ENCODE data around the gene MXD3.
"Not testable (repeated sequence)": the region's sequence is repeated elsewhere in the genome, so short reads cannot be mapped to it uniquely, and the experiment has no call there.

The MXD3 gene, protein sequence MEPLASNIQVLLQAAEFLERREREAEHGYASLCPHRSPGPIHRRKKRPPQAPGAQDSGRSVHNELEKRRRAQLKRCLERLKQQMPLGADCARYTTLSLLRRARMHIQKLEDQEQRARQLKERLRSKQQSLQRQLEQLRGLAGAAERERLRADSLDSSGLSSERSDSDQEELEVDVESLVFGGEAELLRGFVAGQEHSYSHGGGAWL

DNA sequence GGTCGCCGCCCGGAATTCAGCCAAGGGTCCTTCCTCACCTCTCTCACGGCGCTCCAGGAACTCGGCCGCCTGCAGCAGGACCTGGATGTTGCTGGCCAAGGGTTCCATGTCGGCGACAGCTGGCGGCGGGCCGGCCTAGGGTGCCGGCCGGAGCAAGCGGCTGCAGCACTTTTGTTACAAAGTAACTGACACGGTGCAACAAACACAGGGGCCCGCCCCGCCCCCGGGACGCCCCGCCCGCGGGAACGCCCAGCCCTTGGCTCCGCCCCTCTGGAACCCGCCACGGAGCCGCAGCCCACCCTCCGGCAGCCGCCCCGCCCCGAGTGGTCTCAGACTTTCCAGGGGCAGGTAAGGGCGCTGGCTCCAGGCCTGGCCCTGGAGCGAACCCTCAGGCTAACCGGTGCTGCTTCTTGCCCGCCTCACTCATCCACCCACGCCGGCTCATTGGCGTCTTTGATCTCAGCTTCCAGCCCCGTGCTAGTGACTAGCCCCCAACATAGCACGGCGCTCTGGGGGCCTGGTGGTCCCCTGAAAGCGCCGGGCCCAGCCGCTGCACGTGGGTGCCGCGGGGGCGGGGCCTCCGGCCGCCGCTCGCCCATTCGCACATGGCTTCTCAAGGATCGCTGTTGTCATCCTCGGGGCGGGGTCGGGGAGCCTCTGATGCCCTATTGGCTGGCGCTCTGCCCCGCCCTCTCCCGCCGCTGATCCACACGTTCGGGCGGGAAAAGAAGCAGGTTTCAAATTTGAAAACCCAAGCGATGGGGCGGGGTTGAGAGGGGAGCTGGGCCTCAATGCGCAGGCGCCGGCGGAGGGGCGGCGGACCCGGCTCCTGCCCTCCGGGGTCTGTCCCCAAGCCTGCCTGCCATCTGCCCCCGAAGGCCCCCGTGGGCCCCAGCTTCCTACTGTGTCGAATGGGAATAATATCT is at the start of gene MXD3:
MXD3 (minus strand) TSS at position 176 of the 926 bp plus-strand sequence; CDS start at position 108, 68 bp downstream.
- DNase-seq (ENCODE audit: low read depth), result peak; percentile 86

DNA sequence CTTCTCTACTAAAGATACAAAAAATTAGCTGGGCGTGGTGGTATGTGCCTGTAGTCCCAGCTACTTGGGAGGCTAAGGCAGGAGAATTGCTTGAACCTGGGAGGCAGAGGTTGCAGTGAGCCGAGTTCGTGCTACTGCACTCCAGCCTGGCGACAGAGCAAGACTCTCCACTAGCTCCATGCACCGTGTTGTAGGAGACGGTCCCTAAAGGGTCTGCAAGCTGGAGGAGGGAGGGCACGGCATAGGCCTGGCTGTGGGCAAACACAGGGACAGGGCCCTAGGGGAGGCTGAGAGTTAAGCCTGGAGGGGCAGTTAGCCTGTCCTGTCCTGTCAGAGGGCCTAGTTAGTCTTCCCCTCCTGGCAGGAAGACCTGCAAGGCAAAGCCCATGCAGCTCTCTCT is 49.0 kb upstream of the MXD3 start:
- not testable (repeated sequence) for DNase-seq (ENCODE audit: low read depth)

DNA sequence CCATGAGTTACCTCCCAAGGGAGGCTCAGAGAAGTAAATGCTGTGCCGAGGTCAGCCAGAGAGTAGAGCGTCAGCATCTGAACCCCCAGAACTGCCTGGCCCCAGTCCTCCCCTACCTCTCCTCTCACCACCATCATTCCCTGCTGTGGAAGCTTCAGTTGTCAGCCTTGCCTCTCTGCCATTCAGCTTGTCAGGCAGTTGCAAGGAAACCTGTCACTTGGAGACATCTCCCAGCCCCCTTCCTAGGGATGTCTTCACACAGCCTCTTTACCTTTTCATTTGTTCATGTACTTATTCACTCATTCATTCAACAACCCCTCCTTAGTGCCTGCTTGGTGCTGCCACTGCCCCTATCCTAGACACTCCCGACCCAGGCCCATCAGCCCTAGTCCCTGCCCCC is 48.2 kb upstream of the MXD3 start:
- no peak for DNase-seq (ENCODE audit: low read depth)

DNA sequence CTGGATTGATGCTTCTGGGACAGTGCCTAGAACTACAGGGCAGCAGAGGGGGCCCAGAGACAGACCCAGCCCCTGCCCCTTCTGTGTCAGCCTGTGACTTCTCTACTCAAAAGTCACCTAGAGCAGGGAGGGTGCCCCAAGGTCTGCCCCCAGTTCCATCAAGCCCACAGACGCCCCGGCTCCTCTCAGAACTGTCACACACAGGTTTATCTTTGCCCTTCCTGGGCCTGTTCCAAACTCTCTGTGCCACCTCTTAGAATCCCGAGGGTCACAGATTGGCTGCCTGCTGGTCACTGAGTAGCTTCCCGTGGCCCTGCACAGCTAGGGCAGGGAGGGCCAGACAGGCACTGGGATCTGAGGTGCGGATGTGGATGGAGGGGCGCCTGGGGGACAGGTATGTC is 47.8 kb upstream of the MXD3 start:
- DNase-seq (ENCODE audit: low read depth), result no peak

DNA sequence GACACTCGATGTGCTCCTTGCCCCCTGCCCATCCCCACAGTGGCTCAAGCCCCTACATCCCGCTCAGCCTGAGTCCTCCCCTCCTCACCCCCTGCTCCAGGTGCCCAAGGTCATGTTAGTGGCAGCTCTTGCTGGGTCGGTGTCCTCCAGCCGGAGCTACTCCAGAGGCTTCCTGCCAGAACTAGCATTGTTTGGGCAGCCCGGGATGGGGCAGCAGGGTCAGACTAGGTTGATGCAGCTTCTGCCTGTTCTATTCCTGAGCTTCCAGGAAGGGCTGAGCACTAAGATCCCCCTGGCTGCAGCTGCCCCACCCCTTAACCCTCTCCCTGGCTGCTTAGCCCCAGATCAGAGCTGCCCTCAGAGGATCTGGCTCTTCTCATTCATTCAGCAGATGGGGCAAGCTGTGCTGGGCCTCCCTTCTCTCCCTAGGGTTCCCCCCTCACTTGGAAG is 46.7 kb upstream of the MXD3 start:
- no peak for DNase-seq (ENCODE audit: low read depth)

DNA sequence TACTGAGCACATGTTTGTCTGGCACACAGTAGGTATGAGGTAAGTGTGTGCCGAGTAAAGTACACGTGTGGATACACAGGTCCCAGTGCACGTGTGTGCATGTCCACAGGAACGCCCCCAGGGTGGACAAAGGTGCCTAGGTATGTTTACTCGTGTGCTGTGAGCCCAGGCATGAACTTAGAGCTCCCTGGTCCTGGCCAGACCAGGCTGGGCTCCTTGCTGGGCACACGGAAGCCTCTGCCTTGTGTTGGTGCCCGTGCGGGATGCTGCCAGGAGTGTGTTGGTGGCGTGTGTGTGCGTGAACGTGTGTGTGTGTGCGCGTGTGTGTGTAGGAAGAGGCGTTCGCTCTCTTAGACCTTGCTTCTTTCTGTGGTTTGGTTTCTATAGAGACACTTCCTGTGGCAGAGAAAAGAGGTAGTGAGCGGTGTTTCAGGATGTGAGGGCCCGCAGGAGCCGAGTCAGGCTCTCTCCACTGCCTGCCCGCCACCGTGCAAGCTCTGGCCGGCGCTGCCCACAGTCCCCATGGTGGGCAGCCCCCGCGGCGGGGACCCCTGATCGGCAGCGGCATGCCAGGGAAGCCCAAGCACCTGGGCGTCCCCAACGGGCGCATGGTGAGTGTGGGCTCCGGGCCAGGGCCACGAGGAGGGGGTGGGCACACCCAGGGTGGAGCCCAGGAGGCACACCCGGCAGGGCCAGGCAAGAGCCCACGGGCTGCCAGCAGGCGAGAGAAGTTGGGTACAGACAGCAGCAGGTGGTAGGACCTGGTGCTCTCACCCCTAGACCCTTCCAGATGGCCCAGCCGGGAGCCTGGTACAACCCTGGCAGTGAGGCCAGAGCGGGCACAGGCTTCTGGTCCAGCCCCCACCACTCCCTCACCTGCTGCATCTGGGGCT is 46.0 kb upstream of the MXD3 start, which contains the start of gene RGS14:
RGS14 (plus strand) TSS at position 466 of the 893 bp plus-strand sequence; CDS start at position 567, 101 bp downstream.
- DNase-seq (ENCODE audit: low read depth), result peak; percentile 62

DNA sequence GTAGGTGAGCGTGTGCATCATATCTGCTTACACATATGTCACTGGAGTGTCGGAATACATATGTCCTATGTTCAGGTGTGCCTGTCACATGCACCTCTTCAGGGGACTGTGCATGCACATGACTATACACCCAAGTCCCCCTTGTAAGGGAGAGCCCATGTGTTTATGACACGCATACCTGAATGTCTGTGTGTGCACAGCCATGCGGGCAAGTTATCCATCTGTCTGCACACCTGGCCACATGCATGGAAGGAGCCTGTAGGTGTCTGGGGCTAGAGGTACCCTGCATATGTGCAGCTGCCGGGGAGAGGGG is 45.4 kb upstream of the MXD3 start:
- DNase-seq (ENCODE audit: low read depth), result no peak

DNA sequence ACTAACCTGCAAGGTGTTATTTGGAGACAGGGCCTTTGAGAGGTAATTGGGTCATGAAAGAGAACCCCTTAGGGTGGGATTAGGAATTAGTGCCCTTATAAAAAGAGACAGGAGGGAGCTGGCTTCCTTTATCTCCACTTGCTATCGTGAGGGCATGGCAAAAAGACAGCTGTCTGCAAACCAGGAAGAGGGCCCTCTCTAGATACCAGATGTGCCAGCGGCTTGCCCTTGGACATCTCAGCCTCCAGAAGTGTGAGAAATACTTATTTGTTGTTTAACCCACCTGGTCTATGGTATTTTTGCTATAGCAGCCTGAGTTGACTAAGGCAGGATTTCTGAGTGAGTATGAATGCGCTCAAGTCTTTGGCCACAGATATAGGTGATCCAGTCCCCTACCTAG is 45.0 kb upstream of the MXD3 start:
- no peak for DNase-seq (ENCODE audit: low read depth)

DNA sequence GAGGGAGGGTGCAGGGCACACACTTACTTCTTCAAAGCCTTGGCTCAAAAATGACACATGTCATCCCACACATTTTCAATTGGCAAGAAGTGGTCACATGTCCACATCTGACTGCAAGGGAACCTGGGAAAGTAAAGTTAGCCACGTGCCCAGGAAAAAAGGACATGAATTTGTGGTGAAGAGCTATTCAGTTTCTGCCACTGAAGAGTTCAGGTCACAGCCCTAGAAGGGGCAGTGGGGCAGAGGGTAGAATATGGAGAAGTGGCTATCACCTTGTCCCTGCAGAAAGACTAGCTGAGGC is 44.1 kb upstream of the MXD3 start:
- no peak for DNase-seq (ENCODE audit: low read depth)

DNA sequence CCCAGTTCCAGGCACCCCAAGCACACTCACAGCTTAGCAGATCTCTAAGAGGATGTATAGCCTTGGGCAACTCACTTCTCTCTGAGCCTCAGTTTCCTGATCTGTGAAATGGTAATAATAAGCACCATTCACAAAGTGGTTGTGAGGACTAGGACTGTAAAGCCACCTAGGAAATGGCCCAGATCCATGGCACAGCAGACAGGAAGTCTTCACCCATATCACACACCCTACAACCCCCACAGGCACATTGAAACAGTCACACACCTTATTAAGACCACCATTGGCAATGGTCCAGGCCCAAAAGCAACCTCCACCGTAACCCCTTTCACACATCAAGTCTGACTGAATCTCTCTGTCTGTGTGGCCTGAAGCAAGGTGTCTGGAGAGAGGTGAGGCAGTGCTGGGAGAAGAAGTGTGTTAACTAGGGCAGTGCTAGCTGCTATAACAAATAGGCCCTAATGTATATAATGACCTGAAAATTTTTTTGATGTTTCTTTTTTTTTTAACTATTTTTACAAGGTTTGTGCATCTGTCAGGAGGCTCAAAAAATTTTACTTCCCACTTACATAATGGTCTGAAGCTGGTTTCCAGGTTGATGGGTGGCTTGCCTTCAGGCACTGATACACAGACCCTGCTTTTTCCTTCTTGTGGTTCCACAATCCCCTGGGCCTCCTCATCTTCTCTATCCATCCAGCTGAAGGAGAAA is 43.6 kb upstream of the MXD3 start:
- DNase-seq (ENCODE audit: low read depth), result no peak

DNA sequence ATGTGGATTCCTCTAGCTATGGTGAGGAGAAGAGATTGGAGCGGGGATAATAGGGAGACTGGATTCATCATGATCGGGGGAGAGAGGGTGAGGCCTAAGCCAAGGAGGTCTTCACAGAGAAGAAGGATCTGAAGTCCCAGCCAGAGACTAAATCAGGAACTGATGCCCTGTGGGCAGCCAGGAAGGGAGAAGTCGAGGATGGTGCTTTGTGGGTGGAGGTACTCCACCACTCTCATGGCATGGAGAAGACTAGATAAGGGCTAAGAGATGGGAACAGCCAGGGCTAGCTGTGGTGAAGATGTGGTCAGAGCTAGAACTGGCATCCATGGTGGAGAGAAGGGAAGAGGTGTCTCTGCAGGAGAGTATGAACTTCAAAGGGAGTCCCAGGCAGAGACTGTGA is 43.0 kb upstream of the MXD3 start:
- no peak for DNase-seq (ENCODE audit: low read depth)

DNA sequence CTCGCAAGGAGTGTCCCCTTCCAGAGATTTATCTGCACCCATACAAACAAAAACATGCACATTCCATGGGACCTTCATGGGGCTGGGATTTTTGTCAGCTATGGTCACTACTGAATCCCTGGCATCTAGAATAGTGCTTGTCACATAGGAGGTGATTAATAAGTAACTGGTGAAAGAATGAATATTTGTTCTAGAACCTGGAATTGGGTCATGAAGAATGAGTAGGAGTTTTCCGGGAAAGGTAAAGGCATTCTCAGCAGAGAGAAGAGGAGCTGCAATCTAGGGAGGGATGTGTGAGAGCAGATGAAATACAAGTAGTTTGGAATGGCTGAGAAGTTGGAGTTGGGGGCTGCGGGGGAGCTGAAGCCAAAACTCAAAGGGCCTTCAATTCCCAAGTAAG is 42.6 kb upstream of the MXD3 start:
- DNase-seq (ENCODE audit: low read depth), result no peak

DNA sequence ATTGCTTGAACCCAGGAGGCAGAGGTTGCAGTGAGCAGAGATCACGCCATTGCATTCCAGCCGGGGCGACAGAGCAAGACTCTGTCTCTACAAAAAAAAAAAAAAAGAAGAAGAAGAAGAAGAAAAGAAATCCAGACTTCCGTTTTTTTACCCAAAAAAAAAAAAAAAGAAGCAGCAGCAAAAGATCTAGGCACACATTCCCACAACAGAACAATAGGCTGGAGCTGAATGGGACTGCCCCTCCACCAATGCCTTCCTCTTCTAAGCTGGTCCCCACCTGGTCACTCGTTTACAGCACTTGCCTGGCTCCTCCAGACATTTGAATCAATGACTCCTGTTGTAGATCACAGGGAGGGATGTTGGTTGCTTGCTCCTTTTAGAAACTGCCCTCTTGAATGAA is 41.4 kb upstream of the MXD3 start:
- no peak for DNase-seq (ENCODE audit: low read depth)

DNA sequence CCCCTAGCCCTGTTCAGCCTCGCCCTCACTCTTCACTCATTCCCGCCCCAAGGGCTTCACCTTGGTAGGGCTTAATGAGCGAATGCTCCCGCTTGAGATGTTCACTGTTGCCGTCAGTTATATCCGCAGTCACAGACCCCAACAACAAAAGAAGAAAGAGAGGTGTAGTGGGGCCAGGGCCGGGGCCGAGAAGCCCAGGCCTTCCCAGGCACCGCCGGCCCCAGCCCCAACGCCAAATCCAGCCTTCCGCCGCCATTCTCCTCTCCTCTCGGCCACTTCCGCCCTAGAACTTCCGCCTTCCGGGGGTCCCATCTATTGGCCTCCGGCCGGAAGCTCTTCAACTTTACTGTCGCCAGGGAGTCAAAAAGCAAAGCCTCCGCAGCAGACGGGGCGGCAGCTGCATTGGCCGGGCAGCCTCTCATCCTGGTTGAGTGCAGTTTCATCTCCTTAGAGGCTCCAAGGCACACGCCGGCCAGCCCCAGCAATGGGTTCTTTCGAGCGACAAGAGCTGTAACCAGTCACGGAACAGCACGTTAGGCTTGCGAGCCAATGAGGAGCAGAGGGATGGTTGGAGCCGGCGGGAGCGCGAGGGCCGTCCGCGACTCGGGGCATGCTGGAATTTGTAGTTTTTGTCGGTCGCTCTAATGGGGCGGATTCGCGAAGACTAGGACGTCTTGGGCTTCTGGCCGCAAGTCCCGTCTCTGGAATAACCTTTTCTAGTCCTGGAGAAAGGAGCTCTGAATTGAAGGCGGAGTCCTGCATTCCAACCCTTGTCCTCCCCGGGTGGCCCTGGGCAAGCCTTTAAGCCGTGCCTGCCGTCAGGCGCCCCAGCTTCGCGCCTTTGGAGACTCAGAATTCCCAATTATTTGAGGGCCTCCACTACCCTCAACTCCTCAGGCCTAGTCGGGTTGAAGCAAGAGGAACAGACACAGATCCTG is 40.0 kb upstream of the MXD3 start, which contains the start of gene LMAN2:
LMAN2 (minus strand) TSS at position 277 of the 938 bp plus-strand sequence; CDS start at position 256, 21 bp downstream.
- DNase-seq (ENCODE audit: low read depth), result peak; percentile 81

DNA sequence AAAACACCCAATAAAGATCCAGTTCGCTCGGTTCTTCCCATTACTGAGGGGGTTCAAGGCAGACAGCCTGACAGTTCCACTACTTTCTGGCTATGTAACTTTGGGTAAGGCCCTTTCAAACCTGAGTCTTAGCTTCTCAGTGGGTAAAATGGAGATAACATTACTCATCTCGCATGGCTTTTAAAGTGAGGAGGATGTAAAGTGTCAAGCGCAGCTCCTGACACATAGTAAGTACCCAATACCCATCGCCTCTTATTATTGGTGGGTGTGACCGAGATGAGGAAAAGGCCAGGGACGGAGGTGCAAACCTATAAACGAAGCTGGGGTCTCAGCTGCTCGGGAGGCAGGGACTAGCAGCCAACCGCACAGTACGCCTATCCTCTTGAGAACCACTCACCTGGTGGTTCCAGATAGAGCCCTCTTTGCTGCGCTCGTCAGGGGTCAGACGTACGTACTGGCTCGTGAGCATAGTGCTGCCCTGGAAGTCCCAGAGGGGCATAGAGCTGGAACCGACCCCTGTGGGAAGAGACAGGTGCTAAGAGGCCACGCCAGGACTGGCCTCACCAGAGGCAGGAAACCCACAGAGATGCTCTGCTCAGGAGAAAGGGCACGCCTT is 39.2 kb upstream of the MXD3 start:
- no peak for DNase-seq (ENCODE audit: low read depth)

DNA sequence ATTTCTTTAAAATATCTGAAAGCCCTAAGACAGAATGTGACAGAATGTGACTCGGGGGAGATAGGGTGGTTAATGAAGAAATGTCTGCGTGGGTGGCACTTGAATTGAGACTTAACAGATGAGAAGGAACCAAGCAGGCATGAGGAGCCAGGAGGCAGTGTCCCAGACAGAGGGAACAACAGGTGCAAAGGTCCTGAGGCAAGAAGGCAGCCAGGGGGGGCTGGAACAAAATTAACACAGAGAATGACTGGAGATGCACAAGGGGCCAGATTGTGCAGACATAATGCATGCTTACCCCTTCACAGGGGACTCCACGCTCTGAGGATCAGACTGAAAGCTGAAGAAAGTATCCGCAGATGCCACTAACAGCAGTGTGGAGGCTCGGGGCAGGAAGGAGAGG is 38.1 kb upstream of the MXD3 start:
- no peak for DNase-seq (ENCODE audit: low read depth)

DNA sequence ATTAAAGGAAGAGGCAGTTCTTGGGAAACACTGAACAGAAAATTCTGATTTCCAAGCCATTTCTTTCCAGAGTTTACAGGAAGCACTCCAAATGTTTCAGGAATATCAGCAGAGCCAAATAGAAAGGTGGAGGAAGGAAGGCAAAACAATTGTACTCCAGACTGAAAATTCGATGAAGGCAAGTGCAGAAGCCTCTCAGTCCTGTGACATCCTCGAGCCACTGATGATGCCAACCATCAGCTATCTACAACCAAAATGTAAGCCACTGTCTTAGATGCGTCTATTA is 37.6 kb upstream of the MXD3 start:
- no peak for DNase-seq (ENCODE audit: low read depth)

DNA sequence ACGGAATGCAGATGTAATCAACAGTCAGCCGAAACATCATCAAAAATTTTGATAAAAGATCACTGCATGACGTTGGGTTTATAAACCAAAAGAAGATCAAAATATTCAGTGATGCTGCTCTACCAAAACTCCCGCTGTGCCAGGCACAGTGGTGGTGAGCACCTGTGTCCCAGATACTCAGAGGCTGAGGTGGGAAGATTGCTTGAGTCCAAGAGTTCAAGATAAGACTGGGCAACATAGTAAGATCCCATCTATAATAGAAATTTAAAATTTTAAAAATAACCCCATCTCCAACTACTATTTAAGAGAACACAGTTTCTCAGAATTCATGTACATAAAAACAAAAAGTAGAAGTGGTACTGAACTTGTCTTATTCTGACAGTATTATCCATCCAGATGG is 36.0 kb upstream of the MXD3 start:
- no peak for DNase-seq (ENCODE audit: low read depth)

DNA sequence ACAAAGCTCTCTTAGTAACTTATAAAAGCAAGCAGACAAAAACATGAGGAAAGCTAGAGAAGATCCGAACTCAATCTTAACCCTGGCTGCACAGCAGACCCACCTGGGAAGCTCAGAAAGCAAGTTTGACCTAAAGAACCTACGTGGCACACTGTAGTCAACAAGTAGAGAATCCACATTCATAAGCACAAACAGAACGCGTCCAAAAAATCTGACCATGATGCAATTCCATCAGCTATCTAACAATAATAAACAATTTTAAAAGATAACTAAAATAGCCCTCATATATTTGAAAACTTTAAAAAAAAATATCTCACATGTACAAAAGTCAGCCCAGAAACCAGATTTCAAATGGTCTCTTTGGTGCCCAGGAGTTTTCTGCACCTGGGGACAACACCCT is 35.1 kb upstream of the MXD3 start:
- no peak for DNase-seq (ENCODE audit: low read depth)

DNA sequence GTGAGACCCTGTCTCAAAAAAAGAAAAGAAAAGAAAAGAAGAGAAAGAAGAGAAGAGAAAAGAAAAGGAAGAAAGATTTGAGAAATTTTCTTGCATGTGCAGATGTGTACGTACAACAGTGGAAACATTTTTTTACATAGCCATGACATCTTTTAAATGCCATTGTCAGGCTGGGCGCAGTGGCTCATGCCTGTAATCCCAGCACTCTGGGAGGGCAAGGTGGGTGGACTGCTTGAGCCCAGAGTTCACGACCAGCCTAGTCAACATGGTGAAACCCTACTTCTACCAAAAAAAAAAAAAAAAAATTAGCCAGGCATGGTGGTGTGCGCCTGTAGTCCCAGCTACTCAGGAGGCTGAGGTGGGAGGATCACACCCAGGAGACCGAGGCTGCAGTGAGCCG is 33.2 kb upstream of the MXD3 start:
- no peak for DNase-seq (ENCODE audit: low read depth)

DNA sequence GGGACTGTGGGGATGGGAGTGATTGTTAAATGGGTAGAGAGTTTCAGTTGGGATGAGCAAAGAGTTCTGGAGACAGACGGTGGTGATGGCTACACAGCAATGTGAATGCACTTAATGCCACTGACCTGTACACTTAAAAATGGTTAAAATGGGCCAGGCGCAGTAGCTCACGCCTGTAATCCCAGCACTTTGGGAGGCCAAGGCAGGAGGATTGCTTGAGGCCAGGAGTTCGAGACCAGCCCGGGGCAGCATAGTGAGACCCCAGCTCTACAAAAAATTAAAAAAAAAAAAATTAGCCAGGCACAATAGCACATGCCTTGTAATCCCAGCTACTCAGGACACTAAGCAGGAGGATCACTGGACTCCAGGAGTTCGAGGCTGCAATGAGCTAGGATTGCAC is 32.1 kb upstream of the MXD3 start:
- no peak for DNase-seq (ENCODE audit: low read depth)
